SU-DHL-6 (cell line): ENCODE results near the gene PREX1.
"Not testable (repeated sequence)": the region's sequence is repeated elsewhere in the genome, so short reads cannot be mapped to it uniquely, and the experiment has no call there.

Experiments used
- H2AFZ ChIP-seq: fragments of 200-600 bp; sonication (generic); 2 replicates; pipeline ENCODE4 v1.6.1; 2014; ENCODE audit warnings: low read depth, mild to moderate bottlenecking, moderate library complexity, mixed read lengths, antibody characterized with exemption, low read length; ENCODE audit not compliant: severe bottlenecking
- H3F3A ChIP-seq: fragments of 200-600 bp; shearing (Covaris generic); 2 replicates; pipeline ENCODE4 v1.6.0; 2016; ENCODE audit warnings: antibody characterized with exemption, mild to moderate bottlenecking; ENCODE audit not compliant: insufficient read depth
- H3K27ac ChIP-seq: fragments of 200-600 bp; sonication (generic); 2 replicates; pipeline ENCODE4 v1.5.1; 2016; ENCODE audit warnings: low read depth, mild to moderate bottlenecking, low read length, moderate library complexity, mixed read lengths
- H3K27me3 ChIP-seq: fragments of 200-600 bp; sonication (generic), shearing (Covaris generic); 2 replicates; pipeline ENCODE4 v1.6.0; 2014; ENCODE audit warnings: mild to moderate bottlenecking, low read length
- H3K36me3 ChIP-seq: fragments of 200-600 bp; sonication (generic); 2 replicates; pipeline ENCODE4 v1.6.1; 2014; ENCODE audit warnings: mild to moderate bottlenecking, low read length, mixed read lengths
- H3K4me2 ChIP-seq: fragments of 300-600, 200-600 bp; shearing (Covaris generic), sonication (generic); 2 replicates; pipeline ENCODE4 v1.6.0; 2014; ENCODE audit warnings: low read length, low read depth, mild to moderate bottlenecking; ENCODE audit not compliant: poor library complexity, severe bottlenecking
- H3K4me3 ChIP-seq: fragments of 200-600 bp; sonication (generic); 2 replicates; pipeline ENCODE4 v1.5.1; 2014; ENCODE audit warnings: antibody characterized with exemption, low read length, mild to moderate bottlenecking, mixed read lengths; ENCODE audit not compliant: insufficient read depth, poor library complexity, severe bottlenecking
- H3K79me2 ChIP-seq: fragments of 200-600 bp; sonication (generic); 2 replicates; pipeline ENCODE4 v1.6.1; 2014; ENCODE audit warnings: mild to moderate bottlenecking, low read length, moderate library complexity; ENCODE audit not compliant: insufficient read depth
- H3K9ac ChIP-seq: fragments of 200-600 bp; sonication (generic); 2 replicates; pipeline ENCODE4 v1.7.0; 2014; ENCODE audit warnings: mild to moderate bottlenecking, low read length
- H3K9me2 ChIP-seq: fragments of 200-600 bp; sonication (generic); replicated peaks from 2 replicates; pipeline ENCODE4 v1.6.1; 2014; ENCODE audit warnings: low read length; ENCODE audit not compliant: insufficient read depth
- H3K9me3 ChIP-seq: fragments of 200-600 bp; sonication (generic); 2 replicates; pipeline ENCODE4 v1.6.1; 2014; ENCODE audit warnings: low read length, mixed read lengths; ENCODE audit not compliant: insufficient read depth
- H4K20me1 ChIP-seq: fragments of 200-600 bp; sonication (generic); 2 replicates; pipeline ENCODE4 v1.6.1; 2014; ENCODE audit warnings: low read depth, mild to moderate bottlenecking, antibody characterized with exemption, low read length, moderate library complexity, mixed read lengths
- CTCF ChIP-seq: fragments of 200-600 bp; sonication (generic); IDR thresholded peaks from one replicate; pipeline ENCODE4 v1.5.1; 2017; ENCODE audit warnings: antibody characterized with exemption, mild to moderate bottlenecking, low read length, moderate library complexity; ENCODE audit not compliant: insufficient read depth, poor library complexity, severe bottlenecking
- EZH2phosphoT487 ChIP-seq: fragments of 200-600 bp; sonication (generic), shearing (Covaris generic); conservative IDR thresholded peaks from 2 replicates; pipeline ENCODE4 v1.6.1; 2018; ENCODE audit warnings: mild to moderate bottlenecking, antibody characterized with exemption, low read length, moderate library complexity, mixed read lengths

PREX1 gene

GRCh38 chr20:48826883-48827771 is 672 bp downstream of the PREX1 start:
- Histone ChIP-seq H3K27ac (no peak overlapping the region), H4K20me1 (no peaks in the 10 kb centered on the region), H3K4me3 (no peak overlapping the region), H3K9me3 (no peaks in the 10 kb centered on the region), H3K27me3 (no peaks in the 10 kb centered on the region; the same call in 1 of the 2 replicates), H3K4me2 (no peak overlapping the region), H3K9ac (no peak overlapping the region), H3K9me2 (no peaks in the 10 kb centered on the region), H3K36me3 (no peaks in the 10 kb centered on the region), H3F3A (no peaks in the 10 kb centered on the region), H2AFZ (no peak overlapping the region), H3K79me2 (no peaks in the 10 kb centered on the region)
- no peak for TF ChIP-seq EZH2phosphoT487
- no peak for TF ChIP-seq CTCF

DNA sequence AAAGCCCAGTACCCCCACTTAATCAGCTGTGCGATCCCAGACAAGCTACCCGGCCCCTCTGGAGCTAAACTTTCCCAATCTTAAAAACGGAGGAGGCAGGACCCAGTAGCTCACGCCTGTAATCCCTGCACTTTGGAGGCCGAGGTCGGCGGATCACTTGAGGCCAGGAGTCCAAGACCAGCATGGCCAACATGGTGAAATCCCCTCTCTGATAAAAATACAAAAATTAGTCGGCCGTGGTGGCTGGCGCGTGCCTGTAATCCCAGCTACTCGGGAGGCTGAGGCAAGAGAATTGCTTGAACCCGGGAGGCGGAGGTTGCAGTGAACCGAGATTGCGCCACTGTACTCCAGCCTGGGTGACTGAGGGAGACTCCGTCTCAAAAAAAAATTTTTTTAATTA is 1.3 kb downstream of the PREX1 start:
- not testable (repeated sequence) for H3K9ac ChIP-seq, H3K27me3 ChIP-seq, H2AFZ ChIP-seq, H3K4me3 ChIP-seq, H3K9me2 ChIP-seq, H4K20me1 ChIP-seq, H3K36me3 ChIP-seq, H3K4me2 ChIP-seq, H3K79me2 ChIP-seq, H3K27ac ChIP-seq, H3K9me3 ChIP-seq, H3F3A ChIP-seq

GRCh38 chr20:48826069-48826468 is 1.7 kb downstream of the PREX1 start:
- Histone ChIP-seq H2AFZ (no peak overlapping the region), H3K4me2 (no peak overlapping the region), H3K36me3 (no peaks in the 10 kb centered on the region), H3K9me2 (no peaks in the 10 kb centered on the region), H3K9ac (no peak overlapping the region), H3K27ac (no peak overlapping the region), H3K4me3 (no peak overlapping the region), H4K20me1 (no peaks in the 10 kb centered on the region), H3K9me3 (no peaks in the 10 kb centered on the region), H3K27me3 (no peaks in the 10 kb centered on the region; the same call in 1 of the 2 replicates), H3K79me2 (no peaks in the 10 kb centered on the region), H3F3A (no peaks in the 10 kb centered on the region)
- no peak for TF ChIP-seq EZH2phosphoT487
- TF ChIP-seq CTCF = no peak

GRCh38 chr20:48825566-48825920 is 2.3 kb downstream of the PREX1 start:
- no peaks in the 10 kb centered on the region for H3K36me3 ChIP-seq
- TF ChIP-seq CTCF (no peak), EZH2phosphoT487 (no peak)
- H3K27me3 ChIP-seq = no peaks in the 10 kb centered on the region; the same call in 1 of the 2 replicates
- no peak overlapping the region for H3K4me3 ChIP-seq
- H3K27ac ChIP-seq = no peak overlapping the region
- H2AFZ ChIP-seq = no peak overlapping the region
- no peaks in the 10 kb centered on the region for H3F3A ChIP-seq
- H3K4me2 ChIP-seq = no peak overlapping the region
- no peaks in the 10 kb centered on the region for H4K20me1 ChIP-seq
- no peaks in the 10 kb centered on the region for H3K79me2 ChIP-seq
- no peak overlapping the region for H3K9ac ChIP-seq
- H3K9me3 ChIP-seq = no peaks in the 10 kb centered on the region
- no peaks in the 10 kb centered on the region for H3K9me2 ChIP-seq
